ENCODE results near the gene SHISA2.

The SHISA2 gene

GRCh38 chr13:26047040-26047439 is 4.8 kb downstream of the SHISA2 start:
- no peak for DNase-seq

- no peak for DNase-seq
Measured at GRCh38 chr13:26046639-26047038, 5.2 kb downstream of the SHISA2 start.

GRCh38 chr13:26045142-26045541 is 6.7 kb downstream of the SHISA2 start:
- no peak for DNase-seq

- DNase-seq = no peak
Measured at GRCh38 chr13:26042785-26043184, 9.0 kb downstream of the SHISA2 start.

GRCh38 chr13:26041444-26041843 is 10.4 kb downstream of the SHISA2 start:
- no peak for DNase-seq

- no peak for DNase-seq
Measured at GRCh38 chr13:26038931-26039475, 12.8 kb downstream of the SHISA2 start.

- DNase-seq = no peak
Measured at GRCh38 chr13:26037302-26037701, 14.5 kb downstream of the SHISA2 start.

- no peak for DNase-seq
Measured at GRCh38 chr13:26036383-26036782, 15.4 kb downstream of the SHISA2 start.

GRCh38 chr13:26034018-26034417 is 17.8 kb downstream of the SHISA2 start:
- DNase-seq = no peak

- DNase-seq = no peak
Measured at GRCh38 chr13:26030331-26030730, 21.5 kb downstream of the SHISA2 start.

- no peak for DNase-seq
Measured at GRCh38 chr13:26029581-26030136, 22.2 kb downstream of the SHISA2 start.

- no peak for DNase-seq
Measured at GRCh38 chr13:26026211-26026610, 25.6 kb downstream of the SHISA2 start.

GRCh38 chr13:26025771-26026170 is 26.0 kb downstream of the SHISA2 start:
- no peak for DNase-seq

- DNase-seq = no peak
Measured at GRCh38 chr13:26025196-26025595, 26.6 kb downstream of the SHISA2 start.

GRCh38 chr13:26024558-26024957 is 27.3 kb downstream of the SHISA2 start:
- DNase-seq = no peak

- DNase-seq = no peak
Measured at GRCh38 chr13:26022538-26023292, 29.1 kb downstream of the SHISA2 start.

- no peak for DNase-seq
Measured at GRCh38 chr13:26021956-26022355, 29.9 kb downstream of the SHISA2 start.

- no peak for DNase-seq
Measured at GRCh38 chr13:26021516-26021915, 30.3 kb downstream of the SHISA2 start.

GRCh38 chr13:26020891-26021290 is 30.9 kb downstream of the SHISA2 start:
- no peak for DNase-seq

- DNase-seq = no peak
Measured at GRCh38 chr13:26019881-26020870, 31.6 kb downstream of the SHISA2 start.

- no peak for DNase-seq
Measured at GRCh38 chr13:26019251-26019650, 32.6 kb downstream of the SHISA2 start.

- no peak for DNase-seq
Measured at GRCh38 chr13:26017932-26018665, 33.7 kb downstream of the SHISA2 start.

Measured in KG1 (cell line).